ENCODE measurements around the gene QRICH1.

Gene QRICH1

GRCh38 chr3:49093853-49094767, at the start of gene QRICH1:
Gene QRICH1 (minus strand): TSS chr3:49094071. CDS start chr3:49077017, 17,054 bp downstream.
- DNase-seq: peak; percentile 95

DNA sequence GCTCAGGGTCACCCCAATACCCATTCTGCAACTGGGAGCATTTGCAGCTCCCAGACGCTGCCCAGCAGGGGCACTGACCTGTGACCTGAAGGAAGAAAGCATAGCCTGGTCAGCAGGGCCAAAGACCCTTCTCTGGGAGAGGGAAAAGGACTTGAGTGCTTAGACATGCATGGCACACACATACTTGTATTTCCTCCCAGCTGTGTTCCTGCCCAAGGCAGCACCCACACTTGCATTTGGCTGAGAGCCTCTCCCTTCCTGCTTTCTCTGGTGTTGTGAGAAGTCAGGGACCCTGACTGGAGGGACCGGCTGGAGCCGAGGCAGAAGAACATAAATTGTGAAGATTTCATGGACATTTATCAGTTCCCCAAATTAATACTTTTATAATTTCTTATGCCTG, 46.2 kb upstream of the QRICH1 start:
- ATAC-seq (no peak), DNase-seq (no peak)

More at GRCh38 chr3:49093853-49094767, at the start of gene QRICH1:
- ATAC-seq: peak; percentile 84

DNA sequence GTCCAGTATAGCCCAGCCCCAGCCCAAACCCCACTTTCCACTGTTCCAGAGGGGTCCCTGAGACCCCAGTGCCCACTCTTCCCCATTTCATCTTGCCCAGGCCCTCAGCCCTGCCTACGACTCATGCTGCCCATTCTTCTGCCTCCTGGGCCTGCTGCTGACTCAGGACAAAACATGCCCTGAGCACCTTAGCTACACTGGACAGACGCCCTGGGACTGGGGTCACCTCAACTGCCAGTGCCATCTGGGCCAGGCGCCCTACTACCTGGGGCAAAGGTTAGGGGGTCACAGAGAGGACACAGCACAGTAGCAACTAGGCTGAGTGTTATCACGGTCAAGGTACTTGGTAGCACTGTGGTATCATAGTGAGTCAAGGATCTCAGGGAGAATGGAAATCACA, 41.6 kb upstream of the QRICH1 start:
- DNase-seq: no peak
- no peak for ATAC-seq

GRCh38 chr3:49134471-49135265, 40.8 kb upstream of the QRICH1 start:
- DNase-seq (no peak), ATAC-seq (no peak)

GRCh38 chr3:49133226-49133951, 39.5 kb upstream of the QRICH1 start:
- DNase-seq (no peak), ATAC-seq (no peak)

DNA sequence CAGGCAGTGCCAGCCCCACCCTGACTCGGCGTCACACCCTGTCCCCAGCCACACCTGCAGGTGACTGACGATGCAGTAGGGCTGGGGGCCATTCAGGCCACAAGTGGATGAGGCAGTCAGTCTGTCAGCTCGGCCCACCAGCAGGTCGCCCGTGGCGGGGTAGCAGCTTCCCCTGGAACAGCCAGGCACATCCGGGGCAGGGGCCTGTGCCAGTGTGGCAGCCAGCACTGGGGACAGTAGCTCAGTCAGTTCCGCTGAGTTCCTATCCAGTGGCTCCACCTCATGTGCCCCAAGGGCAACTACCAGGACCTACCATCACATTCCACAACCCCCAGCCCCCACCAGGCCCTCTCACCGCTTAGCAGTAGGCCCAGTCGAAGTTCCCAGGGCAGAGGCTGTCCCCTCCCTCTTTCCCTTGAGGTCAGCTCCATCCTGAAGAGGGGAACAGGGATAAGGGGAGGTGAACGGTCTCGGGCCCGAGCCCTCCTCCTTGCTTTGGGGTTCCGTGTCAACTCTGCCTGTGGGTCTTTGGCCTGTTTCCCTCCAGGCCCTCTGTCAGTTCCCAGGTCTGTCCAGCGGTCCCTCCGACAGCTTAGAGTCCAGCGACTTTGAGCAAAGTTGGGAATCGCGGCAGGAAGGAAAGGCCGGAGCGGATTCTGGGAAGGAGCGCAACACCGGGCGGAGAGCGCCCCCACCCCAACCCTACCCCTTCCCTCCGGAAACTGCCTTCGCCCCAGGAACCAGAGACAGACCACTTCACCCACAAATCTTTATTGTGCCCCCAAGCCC, 38.8 kb upstream of the QRICH1 start, which contains the start of gene LAMB2:
TSS of gene LAMB2 (minus strand) at position 614 of the 789 bp plus-strand sequence. CDS start at position 431, 183 bp downstream.
- ATAC-seq (no peak), DNase-seq (no peak)

- DNase-seq (no peak), ATAC-seq (no peak)
These were observed 38.2 kb upstream of the QRICH1 start for GRCh38 chr3:49132073-49132436.

- no peak for DNase-seq
- ATAC-seq: no peak
These were observed 37.7 kb upstream of the QRICH1 start for GRCh38 chr3:49131576-49131975.

DNA sequence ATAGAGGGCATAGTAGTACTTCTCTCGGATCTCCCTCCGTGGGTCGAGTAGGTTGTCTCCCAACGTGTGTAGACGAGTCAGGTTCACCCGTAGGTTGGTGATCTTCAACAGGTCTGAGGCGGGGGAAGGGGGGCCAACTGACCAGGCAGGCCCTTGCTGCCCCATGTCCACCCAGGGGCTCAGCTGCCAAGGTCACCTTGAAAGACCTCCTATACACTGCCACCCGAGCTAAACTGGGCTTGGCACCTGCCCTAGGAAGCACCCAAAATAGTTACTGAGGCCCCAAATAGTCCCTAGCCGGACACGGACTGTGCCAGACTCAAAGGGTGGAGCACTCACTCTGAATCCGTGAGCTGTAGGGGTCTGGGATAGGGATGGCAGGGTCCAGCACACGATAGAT, 37.2 kb upstream of the QRICH1 start:
- DNase-seq: no peak
- ATAC-seq: no peak

- no peak for ATAC-seq
- no peak for DNase-seq
These were observed 31.3 kb upstream of the QRICH1 start for GRCh38 chr3:49124991-49125670.

GRCh38 chr3:49124203-49124602, 30.3 kb upstream of the QRICH1 start:
- DNase-seq (no peak), ATAC-seq (no peak)

DNA sequence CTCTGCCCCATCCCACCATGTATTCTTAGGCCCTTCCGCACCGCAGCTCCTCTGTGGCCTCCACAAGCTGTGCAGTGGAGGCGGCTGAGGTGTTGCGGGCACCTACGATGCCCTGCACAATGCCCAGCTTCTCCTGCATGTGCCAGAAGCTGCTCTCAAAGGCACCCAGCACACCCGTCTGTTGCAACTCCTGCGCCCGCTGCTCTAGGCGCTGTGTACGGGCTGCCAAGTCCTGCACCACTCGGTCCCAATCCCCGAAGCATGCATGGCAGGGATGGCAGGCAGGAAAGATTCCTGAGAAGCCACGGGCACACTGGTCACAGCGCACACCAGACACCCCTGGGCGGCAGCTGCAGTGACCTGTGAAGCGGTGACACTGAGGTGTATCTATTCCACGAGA, 29.8 kb upstream of the QRICH1 start:
- ATAC-seq: no peak
- DNase-seq: no peak

GRCh38 chr3:49122886-49123545, 29.1 kb upstream of the QRICH1 start:
- ATAC-seq: no peak
- DNase-seq: no peak

- ATAC-seq (no peak), DNase-seq (no peak)
These were observed 28.6 kb upstream of the QRICH1 start for GRCh38 chr3:49122451-49122850.

- ATAC-seq (no peak), DNase-seq (no peak)
These were observed 28.2 kb upstream of the QRICH1 start for GRCh38 chr3:49122022-49122421.

DNA sequence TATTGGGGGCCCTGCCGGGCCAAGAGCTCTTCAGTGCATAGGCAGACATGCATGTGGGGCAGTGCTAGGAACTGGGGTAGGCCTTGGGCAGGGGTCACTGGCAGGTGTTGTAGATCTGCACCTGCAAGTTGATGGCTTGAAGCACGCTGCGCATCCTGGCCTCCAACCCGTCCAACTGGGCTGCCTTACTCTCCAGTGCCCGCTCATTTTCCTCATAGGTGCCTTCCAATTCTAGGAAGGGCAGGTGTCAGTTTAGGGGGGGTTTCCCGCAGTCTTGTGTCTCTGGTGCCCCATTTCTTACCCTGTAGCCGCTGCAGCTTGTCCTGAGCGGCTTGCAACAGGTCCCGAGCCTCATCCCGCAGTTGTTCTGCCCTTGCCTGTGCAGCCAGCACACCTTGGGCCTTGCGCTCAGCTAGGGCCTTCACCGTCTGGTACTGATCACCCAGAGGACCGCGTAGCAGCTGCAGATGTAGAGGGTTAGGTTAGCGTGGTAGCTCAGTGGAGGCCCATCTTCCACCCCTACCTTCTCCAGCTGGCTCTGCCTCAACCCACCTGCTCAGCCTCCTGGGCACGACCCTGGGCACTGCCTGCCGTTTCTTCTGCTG, 27.4 kb upstream of the QRICH1 start:
- ATAC-seq (no peak), DNase-seq (no peak)

- DNase-seq: peak; percentile 97
- peak; percentile 96 for ATAC-seq
These were observed 26.7 kb upstream of the QRICH1 start, which contains the start of gene USP19 for GRCh38 chr3:49120438-49121131. Gene USP19 (minus strand): TSS chr3:49120823. CDS start chr3:49119145, 1,678 bp downstream.

DNA sequence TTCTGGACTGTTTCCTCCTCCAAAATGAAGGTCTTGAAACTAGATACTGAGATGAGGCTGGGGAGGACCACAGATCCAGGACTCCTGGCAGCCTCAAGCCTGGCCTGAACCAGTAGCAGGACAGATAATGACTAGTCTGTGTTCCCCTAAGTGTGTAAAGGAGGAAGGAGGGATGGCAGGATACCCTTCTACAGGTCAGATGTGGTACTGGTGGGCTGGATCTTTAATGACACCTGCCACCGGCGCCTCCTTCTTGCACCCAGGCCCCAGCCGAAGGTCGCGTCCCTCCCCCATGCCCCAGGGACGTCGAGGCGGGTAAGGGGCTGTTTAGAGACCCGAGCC, 26.2 kb upstream of the QRICH1 start:
- DNase-seq (no peak), ATAC-seq (no peak)

GRCh38 chr3:49119439-49119838, 25.6 kb upstream of the QRICH1 start:
- ATAC-seq (no peak), DNase-seq (no peak)

Measured in stimulated activated naive CD8-positive, alpha-beta T cell treated with anti-CD3 and anti-CD28 coated beads, Interleukin-15, Interleukin-2, amounts not matched to agents 100 U/mL and 50 U/mL, for 24 hours (primary cell).